ENCODE results near the gene CPEB2. TPM values are rescaled to one million over a fixed set of nuclear protein-coding genes. Genes with fewer than 3 reads are reported as not detected.
"Not testable (repeated sequence)": the region's sequence is repeated elsewhere in the genome, so short reads cannot be mapped to it uniquely, and the experiment has no call there.

The CPEB2 gene
- total RNA-seq, 2 experiments from 2014 or later: 9.5 to 9.8 TPM

GRCh38 chr4:15075875-15076274, 73.6 kb downstream of the CPEB2 start:
- intact Hi-C loops (cut with micrococcal nuclease): no loop called here
- peaks cover 15% of the 10 kb centered on the region for H3K36me3 Mint-ChIP-seq
- DNase-seq: no peak
- no peak overlapping the region for H3K27ac Mint-ChIP-seq
- ChIA-PET CTCF (no interaction called here), POLR2A (no interaction called here)
- peaks cover 36% of the 10 kb centered on the region for H3K9me3 Mint-ChIP-seq
- H3K4me3 Mint-ChIP-seq: no peak overlapping the region
- H3K27me3 Mint-ChIP-seq: no peaks in the 10 kb centered on the region
- H3K4me1 Mint-ChIP-seq (ENCODE audit: low read depth): no peaks in the 10 kb centered on the region

- intact Hi-C loops (cut with micrococcal nuclease): no loop called here
- CTCF ChIA-PET: no interaction called here
- no peak overlapping the region for H3K4me3 Mint-ChIP-seq
- no peak overlapping the region for H3K27ac Mint-ChIP-seq
- POLR2A ChIA-PET: no interaction called here
- peaks cover 10% of the 10 kb centered on the region for H3K36me3 Mint-ChIP-seq
- H3K4me1 Mint-ChIP-seq (ENCODE audit: low read depth): no peaks in the 10 kb centered on the region
- DNase-seq: no peak
- H3K9me3 Mint-ChIP-seq: peaks cover 36% of the 10 kb centered on the region
- H3K27me3 Mint-ChIP-seq: no peaks in the 10 kb centered on the region
Measured at GRCh38 chr4:15077969-15078368, 75.7 kb downstream of the CPEB2 start.

DNA sequence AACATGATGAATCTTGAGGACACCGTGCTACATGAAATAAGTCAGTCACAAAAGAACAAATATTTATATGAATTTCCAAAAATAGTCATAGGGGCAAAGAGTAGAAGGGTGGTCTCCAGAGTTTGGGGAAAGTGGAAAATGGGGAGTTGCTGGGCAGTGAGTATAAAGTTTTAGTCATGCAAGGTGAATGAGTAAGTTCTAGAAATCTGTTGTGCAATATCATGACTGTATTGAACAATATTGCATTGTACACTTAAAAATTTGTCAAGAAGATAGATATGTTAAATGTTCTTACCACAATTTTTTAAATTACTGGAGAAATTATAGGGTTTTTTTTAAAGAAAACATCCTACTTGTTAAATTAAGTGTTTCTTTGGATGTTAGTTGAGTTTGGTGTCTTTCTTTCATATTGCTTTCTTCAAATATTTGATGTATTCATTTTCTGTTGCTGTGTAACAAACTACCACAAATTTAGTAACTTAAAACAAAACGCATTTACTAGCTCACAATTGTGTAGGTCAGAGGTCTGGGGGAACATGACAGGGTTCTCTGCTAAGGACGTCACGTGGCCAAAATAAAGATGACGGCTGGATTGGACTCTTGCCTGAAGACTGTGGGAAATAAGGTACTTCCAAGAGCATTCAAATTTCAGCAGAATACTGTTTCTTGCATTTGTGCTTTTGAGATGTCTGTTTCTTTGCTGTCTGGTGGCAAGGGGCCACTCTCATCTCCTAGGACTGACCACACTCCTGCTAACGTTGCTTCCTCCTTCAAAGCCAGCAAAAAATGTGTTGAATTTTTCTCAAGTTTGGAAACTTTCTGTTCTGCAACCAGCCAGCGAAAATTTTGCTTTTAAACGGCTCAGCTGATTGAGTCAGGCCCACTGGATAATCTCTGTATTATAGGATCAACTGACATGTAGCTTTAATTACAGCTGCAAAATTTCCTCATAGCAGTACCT, 76.7 kb downstream of the CPEB2 start:
- ChIA-PET CTCF (no interaction called here), POLR2A (no interaction called here)
- DNase-seq: no peak
- H3K36me3 Mint-ChIP-seq: peaks cover 6% of the 10 kb centered on the region
- intact Hi-C loops (cut with micrococcal nuclease): no loop called here
- H3K9me3 Mint-ChIP-seq: peaks cover 29% of the 10 kb centered on the region
- no peaks in the 10 kb centered on the region for H3K27me3 Mint-ChIP-seq
- H3K4me1 Mint-ChIP-seq (ENCODE audit: low read depth): no peaks in the 10 kb centered on the region
- H3K27ac Mint-ChIP-seq: no peak overlapping the region
- H3K4me3 Mint-ChIP-seq: no peak overlapping the region

DNA sequence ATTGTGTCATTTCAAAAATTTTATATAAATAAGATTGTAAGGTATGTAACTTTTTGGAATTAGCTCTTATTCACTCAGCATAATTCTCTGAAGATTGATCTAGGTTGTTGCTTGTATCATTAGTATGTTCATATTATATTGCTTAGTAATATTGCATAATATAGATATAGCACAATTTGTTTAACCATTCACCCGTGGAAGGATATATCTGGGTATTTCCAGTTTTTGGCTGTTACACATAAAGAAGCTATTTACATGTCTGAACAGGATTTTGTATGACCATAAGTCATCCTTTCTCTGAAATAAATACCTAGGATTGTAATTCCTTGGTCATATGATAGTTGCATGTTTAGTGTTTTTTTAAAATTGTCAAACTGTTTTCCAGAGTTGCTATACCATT, 82.5 kb downstream of the CPEB2 start:
- POLR2A ChIA-PET: no interaction called here
- no peaks in the 10 kb centered on the region for H3K9me3 Mint-ChIP-seq
- no peak overlapping the region for H3K4me3 Mint-ChIP-seq
- no peak for DNase-seq
- no peaks in the 10 kb centered on the region for H3K36me3 Mint-ChIP-seq
- CTCF ChIA-PET: interaction anchor here (1.0 kb wide), 1 partner anchor 145 kb away, joined by 3 read pairs; no protein-coding TSS in a partner anchor
- no peaks in the 10 kb centered on the region for H3K4me1 Mint-ChIP-seq (ENCODE audit: low read depth)
- intact Hi-C loops (cut with micrococcal nuclease): no loop called here
- H3K27me3 Mint-ChIP-seq: no peaks in the 10 kb centered on the region
- H3K27ac Mint-ChIP-seq: no peak overlapping the region

- POLR2A ChIA-PET: not testable (repeated sequence)
Measured at GRCh38 chr4:15085762-15086161, 83.5 kb downstream of the CPEB2 start.

DNA sequence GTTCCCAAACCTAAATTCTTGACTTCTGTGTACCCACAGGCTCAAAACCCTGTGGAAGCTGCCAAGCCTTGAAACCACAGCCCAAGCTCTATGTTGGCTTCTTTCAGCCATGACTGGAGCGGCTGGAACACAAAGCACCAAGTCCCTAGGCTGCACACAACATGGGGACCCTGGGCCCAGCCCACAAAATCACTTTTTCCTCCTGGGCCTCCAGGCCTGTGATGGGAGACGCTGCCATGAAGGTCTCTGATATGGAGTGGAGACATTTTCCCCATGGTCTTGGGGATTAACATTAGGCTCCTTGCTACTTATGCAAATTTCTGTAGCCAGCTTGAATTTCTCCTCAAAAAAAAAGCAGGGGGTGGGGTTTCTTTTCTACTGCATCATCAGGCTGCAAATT, 84.0 kb downstream of the CPEB2 start:
- DNase-seq; H3K27me3 Mint-ChIP-seq; intact Hi-C loops (cut with micrococcal nuclease); H3K9me3 Mint-ChIP-seq; H3K36me3 Mint-ChIP-seq; POLR2A ChIA-PET; H3K4me1 Mint-ChIP-seq (ENCODE audit: low read depth); H3K4me3 Mint-ChIP-seq; CTCF ChIA-PET; H3K27ac Mint-ChIP-seq: not testable (repeated sequence)

More at GRCh38 chr4:15085762-15086161, 83.5 kb downstream of the CPEB2 start:
- H3K4me3 Mint-ChIP-seq; H3K27ac Mint-ChIP-seq; H3K36me3 Mint-ChIP-seq; H3K27me3 Mint-ChIP-seq; H3K9me3 Mint-ChIP-seq; CTCF ChIA-PET; intact Hi-C loops (cut with micrococcal nuclease); H3K4me1 Mint-ChIP-seq (ENCODE audit: low read depth); DNase-seq: not testable (repeated sequence)

GRCh38 chr4:15088394-15089035, 86.2 kb downstream of the CPEB2 start:
- no peak overlapping the region for H3K27ac Mint-ChIP-seq
- no peaks in the 10 kb centered on the region for H3K27me3 Mint-ChIP-seq
- intact Hi-C loops (cut with micrococcal nuclease): no loop called here
- H3K36me3 Mint-ChIP-seq: no peaks in the 10 kb centered on the region
- ChIA-PET CTCF (interaction anchor here (0.6 kb wide), 1 partner anchor 794 kb away, joined by 4 read pairs; no protein-coding TSS in a partner anchor), POLR2A (no interaction called here)
- H3K4me3 Mint-ChIP-seq: no peak overlapping the region
- no peak for DNase-seq
- no peaks in the 10 kb centered on the region for H3K9me3 Mint-ChIP-seq
- H3K4me1 Mint-ChIP-seq (ENCODE audit: low read depth): no peaks in the 10 kb centered on the region

GRCh38 chr4:15089979-15090378, 87.7 kb downstream of the CPEB2 start:
- DNase-seq: no peak
- no peaks in the 10 kb centered on the region for H3K27me3 Mint-ChIP-seq
- H3K4me3 Mint-ChIP-seq: no peak overlapping the region
- no peaks in the 10 kb centered on the region for H3K4me1 Mint-ChIP-seq (ENCODE audit: low read depth)
- no peaks in the 10 kb centered on the region for H3K9me3 Mint-ChIP-seq
- intact Hi-C loops (cut with micrococcal nuclease): no loop called here
- H3K36me3 Mint-ChIP-seq: no peaks in the 10 kb centered on the region
- H3K27ac Mint-ChIP-seq: no peak overlapping the region
- ChIA-PET POLR2A (no interaction called here), CTCF (no interaction called here)

DNA sequence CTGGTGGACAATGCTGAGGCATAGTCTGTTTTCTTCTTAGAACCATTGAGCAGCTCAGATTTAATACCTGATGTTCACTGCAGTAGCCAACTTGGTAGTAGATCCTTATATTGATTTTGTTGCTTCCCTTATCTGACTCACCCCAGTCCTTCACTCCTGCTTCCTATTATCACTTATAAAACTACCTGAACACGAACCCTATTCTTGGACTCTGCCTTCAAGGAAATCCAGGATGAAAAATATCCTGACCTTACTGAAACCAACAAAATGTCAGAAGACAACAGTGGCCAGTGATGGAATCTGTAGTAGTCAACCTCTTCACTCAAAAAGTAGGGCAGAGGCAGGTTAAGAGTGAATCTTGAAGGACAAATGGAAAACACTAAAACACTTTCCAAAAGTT, 98.1 kb downstream of the CPEB2 start:
- no peak overlapping the region for H3K27ac Mint-ChIP-seq
- H3K4me3 Mint-ChIP-seq: no peak overlapping the region
- intact Hi-C loops (cut with micrococcal nuclease): no loop called here
- H3K4me1 Mint-ChIP-seq (ENCODE audit: low read depth): no peaks in the 10 kb centered on the region
- ChIA-PET CTCF (no interaction called here), POLR2A (no interaction called here)
- no peaks in the 10 kb centered on the region for H3K36me3 Mint-ChIP-seq
- H3K27me3 Mint-ChIP-seq: peaks cover 9% of the 10 kb centered on the region
- H3K9me3 Mint-ChIP-seq: peaks cover 2% of the 10 kb centered on the region
- DNase-seq: no peak

DNA sequence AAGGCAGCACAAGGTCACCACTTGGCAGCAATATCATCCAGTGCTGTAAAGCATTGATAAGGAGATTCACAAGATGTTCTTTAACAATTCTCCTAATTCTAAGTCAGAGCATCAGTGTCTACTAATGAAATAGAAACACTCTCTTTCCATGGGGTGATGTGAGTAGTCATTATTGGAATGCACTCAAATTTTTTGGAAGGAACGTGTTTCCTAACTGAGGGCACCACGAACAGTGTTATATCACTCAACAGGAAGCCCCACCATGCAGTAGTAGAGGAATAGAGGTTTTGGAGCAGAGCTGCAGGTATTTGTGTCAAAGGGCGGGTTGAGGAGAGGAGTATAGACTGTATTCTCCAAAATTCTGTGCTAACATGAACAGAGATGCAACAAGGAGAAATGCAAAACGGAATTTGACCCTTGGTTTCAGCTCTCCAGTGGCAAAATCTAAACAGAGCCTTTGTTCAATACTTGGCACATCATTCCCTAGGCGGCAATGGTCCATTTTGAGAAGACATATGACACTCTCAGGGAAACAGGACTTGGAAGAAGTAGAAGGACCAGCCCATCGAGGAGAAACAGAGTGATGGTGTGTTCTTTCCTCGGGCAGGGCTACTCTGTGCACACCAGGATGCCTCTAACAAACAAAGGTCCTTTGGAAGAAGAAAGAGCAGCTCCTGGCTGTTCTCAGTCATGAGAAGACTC, 98.9 kb downstream of the CPEB2 start:
- intact Hi-C loops (cut with micrococcal nuclease): no loop called here
- ChIA-PET POLR2A (no interaction called here), CTCF (no interaction called here)
- no peaks in the 10 kb centered on the region for H3K36me3 Mint-ChIP-seq
- H3K27ac Mint-ChIP-seq: no peak overlapping the region
- DNase-seq: no peak
- H3K4me3 Mint-ChIP-seq: no peak overlapping the region
- no peaks in the 10 kb centered on the region for H3K4me1 Mint-ChIP-seq (ENCODE audit: low read depth)
- H3K9me3 Mint-ChIP-seq: peaks cover 2% of the 10 kb centered on the region
- H3K27me3 Mint-ChIP-seq: peaks cover 9% of the 10 kb centered on the region

- Mint-ChIP-seq H3K4me3 (no peak overlapping the region), H3K36me3 (no peaks in the 10 kb centered on the region), H3K27me3 (peaks cover 3% of the 10 kb centered on the region), H3K27ac (no peak overlapping the region), H3K4me1 (ENCODE audit: low read depth) (no peaks in the 10 kb centered on the region), H3K9me3 (peaks cover 2% of the 10 kb centered on the region)
- intact Hi-C loops (cut with micrococcal nuclease): no loop called here
- DNase-seq: no peak
- ChIA-PET CTCF (no interaction called here), POLR2A (no interaction called here)
Measured at GRCh38 chr4:15104825-15105224, 102.5 kb downstream of the CPEB2 start.

- no peaks in the 10 kb centered on the region for H3K27me3 Mint-ChIP-seq
- H3K4me1 Mint-ChIP-seq (ENCODE audit: low read depth): no peaks in the 10 kb centered on the region
- ChIA-PET CTCF (no interaction called here), POLR2A (no interaction called here)
- H3K4me3 Mint-ChIP-seq: no peak overlapping the region
- no peak for DNase-seq
- H3K27ac Mint-ChIP-seq: no peak overlapping the region
- no peaks in the 10 kb centered on the region for H3K36me3 Mint-ChIP-seq
- intact Hi-C loops (cut with micrococcal nuclease): no loop called here
- peaks cover 2% of the 10 kb centered on the region for H3K9me3 Mint-ChIP-seq
Measured at GRCh38 chr4:15106399-15106798, 104.1 kb downstream of the CPEB2 start.

All from activated CD4-positive, alpha-beta memory T cell treated with anti-CD3 and anti-CD28 coated beads for 36 hours (primary cell).